HFFc6 (cell line): ENCODE results near the gene FAM156B. TPM values are rescaled to one million over a fixed set of nuclear protein-coding genes. Genes with fewer than 3 reads are reported as not detected.
"Not testable (repeated sequence)": the region's sequence is repeated elsewhere in the genome, so short reads cannot be mapped to it uniquely, and the experiment has no call there.

Source experiments
- DNase-seq: peaks from one replicate; pipeline ENCODE4 v3.0.0-alpha.2; 2018
- H3K27ac Mint-ChIP-seq: 2 replicates; pipeline ENCODE4 v1.8.0; 2020; ENCODE audit warnings: mild to moderate bottlenecking, mixed read lengths
- H3K27me3 Mint-ChIP-seq: 2 replicates; pipeline ENCODE4 v1.8.0; 2021; ENCODE audit warnings: mild to moderate bottlenecking, moderate library complexity, mixed read lengths; ENCODE audit not compliant: insufficient read depth
- H3K36me3 Mint-ChIP-seq: 2 replicates; pipeline ENCODE4 v1.8.0; 2021; ENCODE audit warnings: low read depth, mixed read lengths
- H3K4me1 Mint-ChIP-seq: 2 replicates; pipeline ENCODE4 v1.8.0; 2020; ENCODE audit warnings: low read depth, mixed read lengths
- H3K4me3 Mint-ChIP-seq: 2 replicates; pipeline ENCODE4 v1.8.0; 2020; ENCODE audit warnings: mild to moderate bottlenecking, moderate library complexity, mixed read lengths
- H3K9me3 Mint-ChIP-seq: 2 replicates; pipeline ENCODE4 v1.8.0; 2020; ENCODE audit warnings: mild to moderate bottlenecking, mixed read lengths
- total RNA-seq, 6 experiments: library from RNA; stranded (reverse); fragmentation: NEBNext Ultra II Directional; extraction: Animal tissue kit (Norgen Biotek cat#: 25700); gene quantifications; 2 replicates in 1 of 6; 3 replicates in 5 of 6; pipeline ENCODE4 v1.2.3, GENCODE V29; 2021

Gene FAM156B
- total RNA-seq, 6 experiments from 2014 or later = 9.7 to 15.4 (median 14.1) TPM

DNA sequence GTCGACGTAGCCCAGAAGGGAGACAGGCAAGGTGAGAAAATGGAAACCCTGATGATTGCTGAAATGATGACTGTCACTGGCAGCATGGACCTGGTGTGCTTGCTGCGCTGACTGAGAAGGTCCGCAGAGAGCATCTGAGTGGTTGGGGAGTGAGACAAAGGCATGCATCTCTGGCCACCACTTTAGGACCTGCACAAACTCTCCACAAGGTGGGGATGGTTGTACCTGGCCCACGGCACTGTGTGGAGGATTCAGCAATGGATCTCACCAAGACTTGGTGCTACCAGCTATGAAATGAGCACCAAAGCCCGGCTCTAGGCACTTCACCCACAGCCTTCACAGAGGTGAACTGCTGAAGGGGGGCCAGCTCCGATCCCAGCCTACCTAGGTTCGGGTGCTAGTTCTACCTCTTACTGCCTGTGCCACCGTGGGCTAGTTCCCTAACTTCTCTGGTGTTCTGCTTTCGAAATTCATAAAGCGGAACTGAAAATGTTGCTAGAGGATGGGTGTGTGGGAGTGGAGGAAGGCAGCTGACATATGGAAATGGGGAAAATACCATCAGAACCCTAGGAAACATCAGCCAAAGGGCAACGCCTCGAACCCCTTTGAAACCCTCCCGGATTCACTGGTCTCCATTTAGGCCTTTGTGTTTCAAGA, 48.8 kb downstream of the FAM156B start:
- H3K4me1 Mint-ChIP-seq, DNase-seq, H3K9me3 Mint-ChIP-seq, H3K4me3 Mint-ChIP-seq, H3K36me3 Mint-ChIP-seq, H3K27ac Mint-ChIP-seq, H3K27me3 Mint-ChIP-seq: not testable (repeated sequence)

DNA sequence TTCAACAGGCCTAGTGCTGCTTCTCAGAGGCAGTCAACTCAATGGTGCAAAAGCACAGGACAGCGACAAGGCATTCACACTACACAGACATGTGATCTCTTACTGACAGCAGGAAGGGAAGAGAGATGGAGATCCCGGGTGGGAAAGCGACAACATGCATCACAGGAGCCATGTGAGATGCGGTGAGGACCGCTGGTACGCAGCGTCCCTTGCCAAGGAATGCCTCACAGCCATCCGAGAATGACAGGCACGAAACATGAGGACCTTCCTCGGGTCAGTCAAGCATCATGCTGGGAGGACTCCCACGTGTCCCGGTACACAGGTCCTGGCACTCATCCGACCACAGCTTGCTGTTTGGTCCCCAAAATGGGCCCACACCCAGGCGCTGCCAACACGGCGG, 50.4 kb downstream of the FAM156B start:
- not testable (repeated sequence) for H3K4me3 Mint-ChIP-seq, H3K27ac Mint-ChIP-seq, H3K4me1 Mint-ChIP-seq, H3K27me3 Mint-ChIP-seq, DNase-seq, H3K36me3 Mint-ChIP-seq, H3K9me3 Mint-ChIP-seq

- H3K27me3 Mint-ChIP-seq, H3K36me3 Mint-ChIP-seq, H3K4me3 Mint-ChIP-seq, H3K4me1 Mint-ChIP-seq, H3K27ac Mint-ChIP-seq, DNase-seq, H3K9me3 Mint-ChIP-seq: not testable (repeated sequence)
These were observed 51.1 kb downstream of the FAM156B start for GRCh38 chrX:52948265-52948664.

- not testable (repeated sequence) for DNase-seq, H3K36me3 Mint-ChIP-seq, H3K4me3 Mint-ChIP-seq, H3K27ac Mint-ChIP-seq, H3K9me3 Mint-ChIP-seq, H3K27me3 Mint-ChIP-seq, H3K4me1 Mint-ChIP-seq
These were observed 52.2 kb downstream of the FAM156B start for GRCh38 chrX:52949325-52949724.

- not testable (repeated sequence) for H3K9me3 Mint-ChIP-seq, H3K27me3 Mint-ChIP-seq, DNase-seq, H3K4me1 Mint-ChIP-seq, H3K27ac Mint-ChIP-seq, H3K36me3 Mint-ChIP-seq, H3K4me3 Mint-ChIP-seq
These were observed 52.8 kb downstream of the FAM156B start for GRCh38 chrX:52949884-52950283.

Other genes starting within 250 kb of the FAM156B start
- gene SSX7, start 242.4 kb upstream of the FAM156B start, total RNA-seq = not detected
- gene SSX2, start 190.2 kb upstream of the FAM156B start, total RNA-seq = not detected
- not detected for gene SSX2B, start 146.1 kb upstream of the FAM156B start, total RNA-seq
- gene SPANXN5, start 99.9 kb upstream of the FAM156B start, total RNA-seq = not detected
- gene XAGE5, start 86.0 kb upstream of the FAM156B start, total RNA-seq = not detected
- gene XAGE3, start 29.2 kb upstream of the FAM156B start, total RNA-seq = not detected
- 10 to 100 TPM; 13.0 to 19.1 (median 16.6) TPM for gene FAM156A, start 61.2 kb downstream of the FAM156B start, total RNA-seq
- gene GPR173, start 151.5 kb downstream of the FAM156B start, total RNA-seq = 1 to 10 TPM; 2.1 to 3.1 (median 2.8) TPM
- 10 to 100 TPM; 20.9 to 26.7 (median 22.3) TPM for gene TSPYL2, start 185.0 kb downstream of the FAM156B start, total RNA-seq
- 1 to 10 TPM; 2.6 to 4.8 (median 3.2) TPM for gene KANTR, start 196.8 kb downstream of the FAM156B start, total RNA-seq